NCI-H524 treated with DMSO at 0.1 percent for 48 hours (cell line): ENCODE measurements around the gene NXPH2.

Experiments used
- DNase-seq: peaks from one replicate; lab custom pipeline; 2025; lab: John Stamatoyannopoulos, UW

The NXPH2 gene

GRCh38 chr2:138779781-138780445 is at the start of gene NXPH2:
Gene NXPH2, minus strand, starts transcription at chr2:138780390. Its CDS starts 149 bp downstream, at chr2:138780241.
- DNase-seq = no peak

GRCh38 chr2:138829326-138829919 is 49.2 kb upstream of the NXPH2 start:
- DNase-seq = no peak

DNA sequence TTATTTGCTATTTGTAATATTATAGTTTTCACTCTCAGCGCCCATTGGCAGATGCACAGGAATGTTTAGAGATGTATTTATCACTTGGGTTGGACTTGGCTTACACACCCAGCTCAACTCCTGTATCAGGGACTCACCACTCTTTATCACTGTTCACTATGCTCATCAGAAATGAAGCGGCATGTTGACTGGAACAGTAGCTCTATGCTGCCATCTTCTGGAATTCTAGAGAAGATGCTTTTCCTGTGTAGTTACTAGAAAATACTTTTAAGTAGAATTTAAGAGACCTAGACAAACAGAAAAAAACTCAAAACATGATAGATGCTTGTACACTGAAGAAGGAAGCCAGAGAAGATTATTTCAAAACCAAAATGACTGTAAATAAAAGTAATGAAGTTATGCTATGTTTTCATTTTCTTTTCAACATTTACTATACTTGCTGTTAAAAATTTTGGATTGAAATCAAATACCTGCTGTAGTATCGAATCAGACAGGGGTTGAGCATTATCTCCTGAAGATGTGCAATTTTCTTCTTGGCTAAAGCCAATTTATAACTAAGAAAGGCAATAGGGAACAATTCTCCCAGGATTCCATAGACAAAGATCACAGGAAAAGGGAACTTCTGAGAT is 47.4 kb upstream of the NXPH2 start:
- no peak for DNase-seq

GRCh38 chr2:138823666-138824065 is 43.5 kb upstream of the NXPH2 start:
- no peak for DNase-seq

GRCh38 chr2:138819964-138820363 is 39.8 kb upstream of the NXPH2 start:
- no peak for DNase-seq

DNA sequence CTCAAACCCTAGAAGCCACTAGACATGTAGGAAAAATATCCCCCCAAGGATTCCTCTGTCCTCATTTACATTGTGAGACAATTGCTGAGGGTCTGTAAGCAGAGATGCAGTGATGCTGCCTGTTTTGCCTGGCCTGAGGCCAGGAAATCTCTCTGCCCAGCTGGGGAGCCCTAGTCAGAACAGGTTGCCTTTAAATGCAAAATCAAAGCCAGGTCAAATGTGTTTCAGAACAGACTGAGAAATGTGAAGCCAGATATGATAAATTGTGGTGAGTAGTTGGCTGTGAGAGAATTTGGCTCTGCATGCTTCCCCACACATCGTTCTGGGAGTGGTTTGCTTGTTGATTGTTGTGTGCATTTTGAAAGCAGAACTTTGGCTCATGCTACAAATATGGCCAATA is 38.4 kb upstream of the NXPH2 start:
- no peak for DNase-seq

- DNase-seq = no peak
Observed at GRCh38 chr2:138814123-138814898, 34.1 kb upstream of the NXPH2 start.

- no peak for DNase-seq
Observed at GRCh38 chr2:138811431-138811830, 31.2 kb upstream of the NXPH2 start.

GRCh38 chr2:138794724-138795123 is 14.5 kb upstream of the NXPH2 start:
- DNase-seq = no peak

- no peak for DNase-seq
Observed at GRCh38 chr2:138787053-138787666, 7.0 kb upstream of the NXPH2 start.

- DNase-seq = no peak
Observed at GRCh38 chr2:138782383-138782782, 2.2 kb upstream of the NXPH2 start.

DNA sequence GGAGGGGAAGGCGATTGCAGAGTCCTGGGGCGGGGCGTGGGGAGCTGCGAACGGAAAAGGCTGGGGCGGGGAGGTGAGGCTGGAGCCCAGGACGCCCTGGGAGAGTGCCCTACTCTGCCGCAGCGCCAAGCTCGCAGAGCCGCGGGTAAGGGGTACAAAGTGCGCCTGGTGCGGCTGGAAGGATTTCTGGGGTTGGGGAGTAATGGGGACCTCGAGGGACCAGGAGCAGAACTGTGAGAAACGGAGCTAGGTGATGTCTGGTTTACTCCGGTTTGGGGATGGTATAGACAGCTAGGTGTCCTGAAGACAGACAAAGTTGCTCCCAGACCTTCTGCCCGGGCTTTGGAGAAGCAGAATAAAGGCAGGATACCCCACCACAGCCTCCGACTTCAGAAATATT is 718 bp upstream of the NXPH2 start:
- DNase-seq = no peak

DNA sequence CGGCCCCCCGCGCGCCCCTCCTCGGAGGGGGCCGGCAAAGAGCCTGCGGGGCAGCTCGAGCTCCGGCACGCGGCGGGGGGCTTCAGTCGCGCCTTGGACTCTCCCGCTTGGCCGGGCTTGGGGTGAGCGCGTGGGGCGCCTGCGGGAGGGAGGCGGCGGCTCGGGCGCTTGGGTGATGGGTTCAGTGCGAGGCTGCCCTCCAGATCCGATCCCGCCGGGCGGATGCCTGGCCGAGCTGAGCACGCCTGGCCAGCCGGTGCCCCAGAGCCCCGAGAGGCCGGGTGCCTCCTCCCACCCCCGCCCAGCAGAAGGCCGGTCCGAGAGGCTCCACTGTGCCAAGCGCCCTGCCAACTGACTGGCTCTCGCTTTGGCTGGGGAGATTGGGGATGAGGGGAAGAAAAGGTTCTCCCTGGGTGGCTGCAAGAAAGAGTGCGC is 273 bp upstream of the NXPH2 start:
- no peak for DNase-seq

GRCh38 chr2:138779406-138779780 is 797 bp downstream of the NXPH2 start:
- DNase-seq = no peak

DNA sequence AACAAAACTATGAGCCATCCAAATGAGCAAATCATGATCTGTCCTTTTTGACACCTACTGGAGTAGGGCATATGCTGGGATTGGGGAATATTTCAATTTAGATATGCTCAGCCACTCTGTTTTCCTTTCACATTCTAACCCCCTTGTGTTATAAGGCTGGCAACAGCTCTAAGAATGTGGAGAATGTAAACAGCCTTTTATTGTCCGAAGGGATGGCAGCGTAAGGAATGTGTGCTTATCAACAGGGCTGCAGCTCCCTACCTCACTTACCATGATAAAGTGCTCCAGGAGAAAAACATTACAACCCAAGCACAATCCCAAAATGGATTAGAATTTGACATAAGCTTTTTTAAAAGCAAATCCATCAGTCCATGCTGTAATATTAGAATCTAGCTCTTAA is 2.2 kb downstream of the NXPH2 start:
- no peak for DNase-seq

GRCh38 chr2:138775736-138776135 is 4.5 kb downstream of the NXPH2 start:
- DNase-seq = no peak

DNA sequence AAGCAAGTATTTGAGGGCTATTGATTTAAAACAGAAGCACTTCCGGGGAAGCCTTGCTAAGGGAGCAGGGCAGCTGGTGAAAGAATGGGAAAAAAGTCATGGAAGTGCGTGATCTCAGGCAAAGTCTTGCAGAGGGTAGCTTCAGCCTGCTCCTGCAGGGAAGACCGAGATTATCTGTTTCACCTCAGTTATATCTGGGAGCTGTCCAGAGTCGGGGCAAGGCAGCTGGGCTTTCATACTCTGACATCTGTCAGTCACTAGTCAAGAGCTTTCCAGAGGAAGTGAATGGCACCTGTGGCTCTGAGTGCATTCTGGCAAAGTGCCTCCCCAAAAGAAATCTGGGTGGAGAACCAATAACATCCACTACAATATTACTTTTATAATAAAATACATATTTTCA is 8.7 kb downstream of the NXPH2 start:
- DNase-seq = no peak

DNA sequence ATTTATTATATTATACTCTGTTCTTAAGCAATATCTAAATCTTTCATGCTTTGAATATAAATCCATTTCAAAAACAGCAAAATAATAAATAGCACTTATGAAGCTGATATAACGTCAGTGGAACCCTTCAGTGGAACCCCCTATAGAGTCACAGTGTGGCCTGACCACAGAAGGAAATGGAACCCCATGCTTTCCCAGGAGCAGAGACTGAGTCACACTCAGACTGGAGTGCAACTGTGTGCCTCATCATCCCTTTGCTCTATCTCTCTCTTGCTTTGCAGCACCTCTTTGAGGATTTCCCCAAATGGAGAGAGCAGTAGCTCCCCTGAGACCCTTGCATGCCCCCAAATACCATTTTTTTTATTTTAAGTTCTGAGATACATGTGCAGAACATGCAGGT is 13.1 kb downstream of the NXPH2 start:
- no peak for DNase-seq

GRCh38 chr2:138766464-138766863 is 13.7 kb downstream of the NXPH2 start:
- no peak for DNase-seq

- no peak for DNase-seq
Observed at GRCh38 chr2:138763971-138764370, 16.2 kb downstream of the NXPH2 start.

DNA sequence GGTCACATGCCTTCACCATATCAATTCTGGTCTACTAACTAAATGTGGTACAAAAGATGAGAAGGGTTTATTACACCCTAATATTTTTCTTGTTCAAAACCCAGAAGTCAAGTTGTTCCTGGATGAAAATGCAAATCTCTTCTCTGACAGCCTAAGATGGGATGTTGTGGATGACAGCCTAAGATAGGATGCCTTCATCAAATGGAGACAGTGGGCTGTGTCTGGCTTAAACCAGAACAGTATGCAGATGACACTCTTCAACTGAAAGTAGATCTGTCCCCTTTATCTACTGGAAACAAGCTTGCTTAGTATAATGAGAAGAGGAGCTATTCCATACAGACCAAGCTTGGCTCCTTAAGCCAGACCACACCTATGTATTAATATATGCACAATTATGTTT is 17.7 kb downstream of the NXPH2 start:
- DNase-seq = no peak

DNA sequence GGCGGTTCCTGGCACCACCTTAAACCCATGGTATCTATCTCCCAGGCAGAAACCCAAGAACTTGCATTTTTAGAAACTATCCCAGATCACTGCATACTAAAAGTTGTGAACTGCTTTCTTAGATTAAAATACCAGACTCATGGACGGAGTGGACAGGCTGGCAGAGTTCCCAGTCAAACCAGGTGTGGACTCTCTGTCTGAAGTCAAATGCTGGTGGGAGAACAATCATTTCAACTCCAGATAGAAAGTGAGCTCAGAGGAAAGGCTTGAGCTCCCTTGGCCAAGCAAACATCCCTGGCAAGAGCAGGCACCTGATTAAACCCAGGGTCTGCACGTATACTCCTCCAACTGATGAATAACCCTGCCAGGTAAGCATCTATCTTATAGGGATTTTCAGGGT is 19.5 kb downstream of the NXPH2 start:
- no peak for DNase-seq
